DMS79 treated with DMSO at 0.1 percent for 48 hours (cell line): Measurements from ENCODE around the gene CHST12.

Experiments
- DNase-seq: peaks from one replicate; lab custom pipeline; 2025; lab: John Stamatoyannopoulos, UW

Gene CHST12

GRCh38 chr7:2479276-2480069 lies 76.1 kb downstream of the CHST12 start:
- DNase-seq, result no peak

DNA sequence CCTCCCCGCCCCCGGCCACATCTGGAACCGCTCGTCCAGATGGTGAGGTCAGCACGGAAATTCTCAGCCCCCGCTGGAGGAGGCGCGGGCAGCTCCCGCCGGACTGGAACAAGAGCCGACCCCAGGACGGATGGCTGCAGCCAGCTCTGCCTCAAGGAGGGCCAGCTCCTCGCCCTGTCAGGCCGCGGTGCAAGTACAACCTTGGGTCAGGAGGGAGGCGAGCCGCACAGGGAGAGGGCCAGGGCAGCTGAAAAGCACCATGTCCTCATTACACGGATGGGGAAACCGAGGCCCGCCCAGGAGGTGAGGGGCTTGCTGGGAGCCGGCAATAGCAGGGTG lies 76.6 kb downstream of the CHST12 start:
- no peak for DNase-seq

GRCh38 chr7:2481195-2481594 lies 77.8 kb downstream of the CHST12 start:
- no peak for DNase-seq

GRCh38 chr7:2482725-2483451 lies 79.5 kb downstream of the CHST12 start:
- no peak for DNase-seq

DNA sequence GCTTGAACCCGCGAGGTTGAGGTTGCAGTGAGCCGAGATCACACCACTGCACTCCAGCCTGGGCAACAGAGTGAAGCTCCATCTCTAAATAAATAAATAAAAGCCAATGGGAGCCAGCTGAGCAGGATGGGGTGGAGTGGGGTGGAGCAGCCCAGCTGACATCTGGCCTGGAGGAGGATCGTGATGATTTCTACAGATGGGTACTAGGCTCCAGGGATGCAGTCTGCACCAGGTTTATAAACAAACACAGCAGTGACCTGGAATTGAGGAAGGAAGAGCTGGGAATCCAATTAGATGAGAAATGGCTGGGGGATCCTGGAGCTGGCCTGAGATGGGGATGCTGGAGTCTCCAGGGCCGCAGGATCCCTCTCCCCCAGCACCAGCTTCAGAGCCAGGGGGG lies 80.1 kb downstream of the CHST12 start:
- no peak for DNase-seq

GRCh38 chr7:2484868-2485267 lies 81.5 kb downstream of the CHST12 start:
- no peak for DNase-seq

- no peak for DNase-seq
Measured at GRCh38 chr7:2487586-2488271, 84.3 kb downstream of the CHST12 start.

GRCh38 chr7:2488272-2488645 lies 84.8 kb downstream of the CHST12 start:
- DNase-seq, result no peak

GRCh38 chr7:2488681-2489080 lies 85.3 kb downstream of the CHST12 start:
- DNase-seq, result no peak

DNA sequence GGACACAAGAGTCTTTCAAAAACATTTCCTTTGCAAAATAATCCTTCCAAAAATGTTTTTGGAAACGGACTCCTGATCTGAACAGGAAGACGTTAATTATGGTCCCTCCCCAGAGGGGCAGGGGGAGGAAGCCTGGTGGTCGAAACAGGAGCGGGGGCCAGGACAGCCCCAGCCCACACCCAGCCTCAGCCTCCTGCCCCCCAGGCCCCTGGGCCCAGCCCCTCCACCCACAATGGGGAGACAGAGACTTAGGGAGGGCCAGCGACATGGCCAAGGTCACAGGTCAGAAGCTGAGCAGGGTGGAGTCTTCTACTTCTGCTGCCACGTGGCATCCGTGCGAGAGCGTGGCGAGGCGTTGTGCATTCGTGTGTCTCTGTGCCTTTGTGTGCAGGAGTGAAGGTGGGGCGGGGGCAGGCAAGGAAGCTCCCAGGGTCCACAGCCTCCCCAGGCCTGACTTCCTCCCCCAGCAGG lies 86.8 kb downstream of the CHST12 start:
- no peak for DNase-seq

GRCh38 chr7:2492038-2492437 lies 88.6 kb downstream of the CHST12 start:
- DNase-seq, result no peak

GRCh38 chr7:2493205-2494164 lies 90.1 kb downstream of the CHST12 start:
- DNase-seq, result no peak

DNA sequence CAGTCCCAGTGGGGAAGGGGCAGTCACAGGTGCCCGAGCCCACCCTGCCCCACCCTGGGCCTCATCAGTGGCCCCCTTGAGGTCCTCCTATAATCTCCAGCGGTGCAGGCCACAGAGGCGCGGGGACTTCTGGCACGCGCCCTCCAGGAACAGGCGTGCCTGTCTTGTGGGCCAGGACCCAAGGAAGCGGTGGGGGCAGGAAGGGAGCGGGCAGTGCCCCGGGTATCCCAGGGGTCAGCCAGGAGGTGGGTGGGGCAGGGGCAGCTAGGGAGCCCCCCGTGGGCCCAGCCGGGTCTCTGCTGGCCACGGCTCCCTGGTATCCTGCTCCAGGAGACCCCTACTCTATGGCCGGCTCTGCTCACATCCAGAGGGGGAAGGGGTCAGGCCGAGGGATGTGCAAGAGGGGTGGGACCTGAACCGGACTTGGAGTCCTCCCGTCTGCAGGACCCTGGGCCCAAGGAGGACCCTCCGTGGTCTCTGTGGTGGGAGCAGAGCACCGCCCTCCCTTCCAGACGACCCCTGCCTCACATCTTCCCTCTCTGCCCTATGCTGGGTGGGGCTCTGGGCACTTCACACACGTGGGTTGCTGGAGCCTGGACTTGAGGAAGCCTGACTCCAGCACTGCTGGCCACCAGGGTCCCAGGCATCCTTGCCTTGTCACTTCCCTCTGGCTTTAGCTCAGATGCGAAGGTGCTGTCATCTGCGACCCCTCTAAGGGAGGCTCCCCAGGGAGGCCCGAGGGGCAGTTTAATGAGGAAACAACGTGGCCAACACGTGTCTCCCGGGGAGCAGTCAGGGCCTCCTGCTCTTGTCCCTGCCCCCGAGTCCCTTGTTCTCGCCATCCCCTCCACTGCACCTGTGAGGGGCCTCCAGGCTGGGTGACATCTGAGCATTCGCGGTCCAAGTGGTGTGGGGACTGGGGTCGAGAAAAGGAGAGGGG lies 91.0 kb downstream of the CHST12 start:
- no peak for DNase-seq

DNA sequence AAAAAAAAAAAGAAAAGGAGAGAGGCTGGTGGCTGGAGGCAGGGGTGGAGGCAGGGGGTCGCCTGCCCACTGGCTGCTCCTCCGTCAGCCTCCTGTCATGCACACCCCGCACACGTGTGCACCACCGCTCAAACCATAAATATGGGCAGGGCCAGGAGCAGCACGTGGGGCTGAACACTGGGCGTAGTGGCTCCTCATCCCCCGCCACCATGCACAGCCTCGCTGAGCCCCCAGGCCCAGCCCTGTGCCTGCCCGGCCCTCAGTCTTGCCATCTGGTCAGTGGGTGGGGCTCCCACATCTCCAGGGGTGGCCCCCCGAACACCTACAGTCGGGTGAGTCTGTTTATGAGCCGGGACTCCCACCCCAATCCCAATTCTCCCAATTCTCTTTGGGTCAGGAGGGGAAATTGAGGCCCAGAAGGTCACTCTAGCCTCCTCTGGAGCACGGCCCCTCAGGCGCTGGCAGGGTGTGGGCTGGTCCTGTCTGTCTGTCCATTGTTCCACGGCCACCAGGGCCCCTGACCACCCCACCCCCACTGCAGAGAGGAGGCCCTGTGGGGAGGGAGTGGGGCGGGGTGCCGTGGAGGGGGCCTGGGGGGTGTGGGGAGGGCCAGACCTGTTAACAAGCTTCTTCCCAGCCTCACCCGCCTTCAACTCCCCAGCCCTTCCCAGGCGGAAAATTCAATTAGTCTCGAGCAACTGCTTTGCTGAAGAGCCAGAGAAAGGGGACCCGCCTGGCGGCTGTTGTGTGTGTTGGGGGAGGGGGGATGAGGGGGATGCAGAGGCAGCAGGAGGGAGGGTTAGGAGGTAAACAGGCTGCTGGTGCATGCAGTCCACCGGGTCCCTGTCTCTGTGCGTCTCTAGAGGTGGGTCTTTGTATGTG lies 92.2 kb downstream of the CHST12 start:
- DNase-seq, result no peak

DNA sequence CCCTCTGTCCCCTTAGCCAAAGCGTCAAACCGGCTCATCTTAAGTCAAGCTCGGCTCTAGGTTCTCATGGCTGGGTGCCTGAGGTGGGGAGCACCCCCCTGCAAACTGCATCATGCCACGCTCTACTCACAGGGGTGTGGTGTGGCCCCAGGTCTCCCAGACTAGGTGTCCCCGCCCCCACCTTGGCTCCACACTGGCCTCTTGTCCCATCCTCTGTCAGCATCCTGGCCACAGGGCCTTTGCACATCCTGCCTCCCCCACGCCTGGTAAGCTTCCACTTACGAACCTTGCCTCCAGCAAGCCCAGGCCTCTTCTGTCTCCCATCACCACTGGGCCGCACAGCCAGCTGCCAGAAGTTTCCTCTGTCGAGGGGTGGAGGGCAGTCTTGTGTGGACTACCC lies 93.0 kb downstream of the CHST12 start:
- no peak for DNase-seq

GRCh38 chr7:2497065-2497464 lies 93.7 kb downstream of the CHST12 start:
- no peak for DNase-seq

DNA sequence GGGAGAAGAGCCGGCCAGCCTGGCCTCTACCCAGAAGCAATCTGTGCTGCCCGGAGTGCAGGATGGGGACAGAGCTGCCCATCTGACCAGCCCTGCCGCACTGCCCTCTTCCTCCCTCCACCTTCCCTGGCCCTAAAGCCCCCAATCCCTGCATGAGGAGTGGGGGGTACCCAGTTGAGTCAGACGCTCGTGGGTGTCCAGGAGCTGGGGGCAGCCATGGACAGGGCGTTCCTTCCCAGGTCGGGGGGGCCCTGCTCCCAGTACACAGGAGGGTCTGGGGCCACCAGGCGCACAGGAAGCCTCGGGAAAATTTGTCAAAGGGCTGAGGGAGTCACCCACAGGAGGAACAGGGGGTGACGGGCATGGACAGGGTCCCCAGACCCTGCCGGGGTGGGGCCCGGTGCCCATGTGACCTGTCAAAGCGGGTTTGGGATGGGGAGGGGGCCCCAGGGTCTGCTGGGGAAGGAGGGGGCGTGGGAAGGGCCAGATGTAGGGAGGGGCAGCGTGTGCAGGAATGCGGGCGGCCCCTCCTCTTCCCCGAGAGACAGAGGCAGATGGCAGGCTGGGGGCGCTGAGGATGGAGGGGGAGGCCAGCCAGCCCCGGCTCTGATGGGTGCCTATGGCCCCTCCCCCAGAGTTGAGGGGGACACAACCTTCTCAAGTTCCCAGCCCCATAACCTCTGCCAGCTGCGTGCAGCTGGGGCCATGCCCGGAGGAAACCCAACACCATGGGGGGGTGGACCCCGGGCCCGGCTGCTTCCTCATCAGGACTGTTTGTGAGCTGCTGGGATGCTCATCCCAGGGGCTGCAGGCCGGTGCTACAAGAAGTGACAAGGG lies 94.3 kb downstream of the CHST12 start:
- DNase-seq, result no peak
